ENCODE results near the gene IGFBP1.

Gene IGFBP1

GRCh38 chr7:45881759-45882464 is 6.4 kb upstream of the IGFBP1 start:
- Histone ChIP-seq H3K27me3 (ENCODE audit: control insufficient read depth, insufficient read depth, low read length) (peaks cover 6% of the 10 kb centered on the region), H3K27ac (ENCODE audit: low read depth, low read length) (no peak overlapping the region), H3K36me3 (ENCODE audit: control insufficient read depth, insufficient read depth, low read length) (no peaks in the 10 kb centered on the region), H3K4me3 (ENCODE audit: low read depth, low read length) (no peak overlapping the region), H3K9me3 (ENCODE audit: control insufficient read depth, insufficient read depth, low read length) (peaks cover 24% of the 10 kb centered on the region), H3K4me1 (ENCODE audit: control insufficient read depth, insufficient read depth, low read length) (peaks cover 5% of the 10 kb centered on the region; the same call in 1 of the 2 replicates), H3K9ac (ENCODE audit: low read depth, low read length) (no peak overlapping the region)

- peaks cover 5% of the 10 kb centered on the region; the same call in 1 of the 2 replicates for H3K4me1 ChIP-seq (ENCODE audit: control insufficient read depth, insufficient read depth, low read length)
- no peaks in the 10 kb centered on the region for H3K36me3 ChIP-seq (ENCODE audit: control insufficient read depth, insufficient read depth, low read length)
- H3K9me3 ChIP-seq (ENCODE audit: control insufficient read depth, insufficient read depth, low read length), result peaks cover 22% of the 10 kb centered on the region
- no peak overlapping the region for H3K27ac ChIP-seq (ENCODE audit: low read depth, low read length)
- no peak overlapping the region for H3K9ac ChIP-seq (ENCODE audit: low read depth, low read length)
- H3K4me3 ChIP-seq (ENCODE audit: low read depth, low read length), result no peak overlapping the region
- peaks cover 11% of the 10 kb centered on the region for H3K27me3 ChIP-seq (ENCODE audit: control insufficient read depth, insufficient read depth, low read length)
Observed at GRCh38 chr7:45882465-45882810, 5.8 kb upstream of the IGFBP1 start.

- H3K9me3 ChIP-seq (ENCODE audit: control insufficient read depth, insufficient read depth, low read length), result 0 out of 2 replicates have a peak, but pooled peaks cover 5% of the 10 kb centered on the region
- no peak overlapping the region for H3K27ac ChIP-seq (ENCODE audit: low read depth, low read length)
- no peak overlapping the region for H3K4me3 ChIP-seq (ENCODE audit: low read depth, low read length)
- H3K9ac ChIP-seq (ENCODE audit: low read depth, low read length), result no peak overlapping the region
- H3K36me3 ChIP-seq (ENCODE audit: control insufficient read depth, insufficient read depth, low read length), result no peaks in the 10 kb centered on the region
- peaks cover 11% of the 10 kb centered on the region for H3K4me1 ChIP-seq (ENCODE audit: control insufficient read depth, insufficient read depth, low read length)
- peaks cover 28% of the 10 kb centered on the region for H3K27me3 ChIP-seq (ENCODE audit: control insufficient read depth, insufficient read depth, low read length)
Observed at GRCh38 chr7:45884136-45884535, 4.2 kb upstream of the IGFBP1 start.

- Histone ChIP-seq H3K27ac (ENCODE audit: low read depth, low read length) (no peak overlapping the region), H3K36me3 (ENCODE audit: control insufficient read depth, insufficient read depth, low read length) (no peaks in the 10 kb centered on the region), H3K4me3 (ENCODE audit: low read depth, low read length) (no peak overlapping the region), H3K9ac (ENCODE audit: low read depth, low read length) (no peak overlapping the region), H3K27me3 (ENCODE audit: control insufficient read depth, insufficient read depth, low read length) (peaks cover 41% of the 10 kb centered on the region), H3K9me3 (ENCODE audit: control insufficient read depth, insufficient read depth, low read length) (no peaks in the 10 kb centered on the region), H3K4me1 (ENCODE audit: control insufficient read depth, insufficient read depth, low read length) (peaks cover 17% of the 10 kb centered on the region)
Observed at GRCh38 chr7:45885264-45885882, 2.9 kb upstream of the IGFBP1 start.

GRCh38 chr7:45886931-45887667 is 1.2 kb upstream of the IGFBP1 start:
- Histone ChIP-seq H3K9ac (ENCODE audit: low read depth, low read length) (no peak overlapping the region), H3K27ac (ENCODE audit: low read depth, low read length) (no peak overlapping the region), H3K4me1 (ENCODE audit: control insufficient read depth, insufficient read depth, low read length) (peaks cover 17% of the 10 kb centered on the region)

GRCh38 chr7:45888993-45889366 is 692 bp downstream of the IGFBP1 start:
- Histone ChIP-seq H3K27ac (ENCODE audit: low read depth, low read length) (no peak overlapping the region), H3K4me1 (ENCODE audit: control insufficient read depth, insufficient read depth, low read length) (peaks cover 12% of the 10 kb centered on the region; the same call in 1 of the 2 replicates)

More at GRCh38 chr7:45886931-45887667, 1.2 kb upstream of the IGFBP1 start:
- Histone ChIP-seq H3K9me3 (ENCODE audit: control insufficient read depth, insufficient read depth, low read length) (no peaks in the 10 kb centered on the region), H3K4me3 (ENCODE audit: low read depth, low read length) (no peak overlapping the region), H3K27me3 (ENCODE audit: control insufficient read depth, insufficient read depth, low read length) (peaks cover 49% of the 10 kb centered on the region), H3K36me3 (ENCODE audit: control insufficient read depth, insufficient read depth, low read length) (no peaks in the 10 kb centered on the region)

GRCh38 chr7:45889367-45890067 is 1.2 kb downstream of the IGFBP1 start:
- Histone ChIP-seq H3K36me3 (ENCODE audit: control insufficient read depth, insufficient read depth, low read length) (no peaks in the 10 kb centered on the region), H3K27me3 (ENCODE audit: control insufficient read depth, insufficient read depth, low read length) (peaks cover 49% of the 10 kb centered on the region), H3K27ac (ENCODE audit: low read depth, low read length) (no peak overlapping the region), H3K4me3 (ENCODE audit: low read depth, low read length) (peak overlapping the region; percentile 57), H3K4me1 (ENCODE audit: control insufficient read depth, insufficient read depth, low read length) (peaks cover 12% of the 10 kb centered on the region; the same call in 1 of the 2 replicates), H3K9me3 (ENCODE audit: control insufficient read depth, insufficient read depth, low read length) (no peaks in the 10 kb centered on the region), H3K9ac (ENCODE audit: low read depth, low read length) (no peak overlapping the region)

More at GRCh38 chr7:45888993-45889366, 692 bp downstream of the IGFBP1 start:
- H3K27me3 ChIP-seq (ENCODE audit: control insufficient read depth, insufficient read depth, low read length), result peaks cover 49% of the 10 kb centered on the region
- no peak overlapping the region for H3K9ac ChIP-seq (ENCODE audit: low read depth, low read length)
- H3K36me3 ChIP-seq (ENCODE audit: control insufficient read depth, insufficient read depth, low read length), result no peaks in the 10 kb centered on the region
- no peaks in the 10 kb centered on the region for H3K9me3 ChIP-seq (ENCODE audit: control insufficient read depth, insufficient read depth, low read length)
- H3K4me3 ChIP-seq (ENCODE audit: low read depth, low read length), result peak overlapping the region; percentile 57

- peaks cover 49% of the 10 kb centered on the region for H3K27me3 ChIP-seq (ENCODE audit: control insufficient read depth, insufficient read depth, low read length)
- no peaks in the 10 kb centered on the region for H3K36me3 ChIP-seq (ENCODE audit: control insufficient read depth, insufficient read depth, low read length)
- H3K9me3 ChIP-seq (ENCODE audit: control insufficient read depth, insufficient read depth, low read length), result no peaks in the 10 kb centered on the region
- H3K4me3 ChIP-seq (ENCODE audit: low read depth, low read length), result no peak overlapping the region
- no peak overlapping the region for H3K9ac ChIP-seq (ENCODE audit: low read depth, low read length)
- peaks cover 12% of the 10 kb centered on the region; the same call in 1 of the 2 replicates for H3K4me1 ChIP-seq (ENCODE audit: control insufficient read depth, insufficient read depth, low read length)
- H3K27ac ChIP-seq (ENCODE audit: low read depth, low read length), result no peak overlapping the region
Observed at GRCh38 chr7:45890125-45890901, 2.0 kb downstream of the IGFBP1 start.

GRCh38 chr7:45890902-45891461 is 2.7 kb downstream of the IGFBP1 start:
- peaks cover 49% of the 10 kb centered on the region for H3K27me3 ChIP-seq (ENCODE audit: control insufficient read depth, insufficient read depth, low read length)
- H3K9me3 ChIP-seq (ENCODE audit: control insufficient read depth, insufficient read depth, low read length), result no peaks in the 10 kb centered on the region
- H3K9ac ChIP-seq (ENCODE audit: low read depth, low read length), result no peak overlapping the region
- peaks cover 12% of the 10 kb centered on the region; the same call in 1 of the 2 replicates for H3K4me1 ChIP-seq (ENCODE audit: control insufficient read depth, insufficient read depth, low read length)
- H3K4me3 ChIP-seq (ENCODE audit: low read depth, low read length), result no peak overlapping the region
- no peaks in the 10 kb centered on the region for H3K36me3 ChIP-seq (ENCODE audit: control insufficient read depth, insufficient read depth, low read length)
- H3K27ac ChIP-seq (ENCODE audit: low read depth, low read length), result no peak overlapping the region

Measured in HUES48 (cell line).